ENCODE data around the gene ANKRD40. TPM values are rescaled to one million over a fixed set of nuclear protein-coding genes. Genes with fewer than 3 reads are reported as not detected.
"Not testable (repeated sequence)": the region's sequence is repeated elsewhere in the genome, so short reads cannot be mapped to it uniquely, and the experiment has no call there.

ANKRD40 gene
- polyA plus RNA-seq, 2 donors, result 7.2 to 7.5 TPM

DNA sequence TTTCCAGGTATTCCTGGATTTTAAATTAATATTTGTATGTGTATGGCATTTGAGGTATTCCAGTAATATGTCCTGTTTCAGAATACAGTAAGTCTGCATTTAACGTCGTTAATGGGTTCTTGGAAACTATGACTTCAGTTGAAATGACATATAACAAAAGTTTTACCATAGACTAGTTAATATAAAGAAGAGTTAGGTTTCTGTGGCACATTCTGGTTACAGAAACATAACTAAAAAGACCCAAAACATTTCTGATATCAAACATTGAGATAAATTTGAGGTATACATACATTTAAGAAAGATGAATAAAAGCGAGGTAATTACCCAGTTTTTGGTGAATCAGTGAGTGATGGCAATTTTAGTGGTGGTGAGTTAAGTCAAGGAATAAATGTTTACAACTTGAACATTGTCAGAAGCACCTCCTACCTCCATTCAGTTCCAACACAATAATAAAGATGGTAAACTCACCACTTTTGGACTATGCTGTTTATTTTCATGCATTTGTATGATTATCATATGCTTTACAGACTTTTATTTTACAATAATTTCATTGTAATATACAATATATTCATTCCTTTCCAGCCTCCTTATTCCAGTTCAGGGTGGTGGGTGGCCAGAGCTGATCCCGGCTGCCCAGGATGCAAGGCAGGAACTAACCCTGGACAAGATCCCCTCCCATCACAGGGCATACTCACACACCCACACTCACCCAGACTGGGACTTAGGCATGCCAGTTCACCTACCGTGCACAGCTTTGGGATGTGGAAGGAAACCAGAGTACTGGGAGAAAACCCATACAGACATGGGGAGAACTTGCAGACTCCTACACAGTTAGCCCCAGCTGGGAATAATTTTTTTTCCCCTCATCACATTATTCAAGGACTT, 21.4 kb upstream of the ANKRD40 start:
- Histone ChIP-seq H3K4me1 (ENCODE audit: control insufficient read depth in 2 of 2, insufficient read depth in 2 of 2, low read length in 1 of 2) (peaks cover 2 to 11% of the 10 kb centered on the region in 2 donors), H3K27me3 (ENCODE audit: control insufficient read depth in 1 of 2, insufficient read depth in 2 of 2, low read length in 2 of 2) (no peaks in the 10 kb centered on the region), H3K27ac (ENCODE audit: low read depth in 2 of 2, low read length in 1 of 2) (no peak overlapping the region), H3K36me3 (ENCODE audit: control insufficient read depth in 2 of 2, insufficient read depth in 2 of 2, low read length in 1 of 2) (no peaks in the 10 kb centered on the region), H3K4me3 (ENCODE audit: low read depth in 1 of 2, low read length in 2 of 2) (no peak overlapping the region), H3K9me3 (ENCODE audit: control insufficient read depth in 2 of 2, insufficient read depth in 1 of 2, low read depth in 1 of 2, low read length in 1 of 2) (no peaks in the 10 kb centered on the region)
- 55 to 57% methylated on average over 5 of the region's 5 CpGs for WGBS, 2 donors

DNA sequence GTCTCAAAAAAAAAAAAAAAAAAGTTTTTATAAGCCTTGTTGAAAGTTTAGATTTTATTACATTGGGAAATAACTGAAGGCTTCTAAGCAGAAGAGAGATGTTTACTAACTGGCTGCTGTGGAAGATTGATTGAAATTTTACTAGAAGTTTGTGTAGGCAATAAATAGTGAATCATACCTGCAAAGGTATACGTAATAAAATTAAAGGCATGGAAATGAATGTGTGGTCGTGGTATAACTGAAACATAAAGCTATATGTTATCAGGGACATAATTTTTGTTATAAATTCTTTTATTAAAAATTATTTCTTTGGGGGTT, 20.4 kb upstream of the ANKRD40 start:
- Histone ChIP-seq H3K4me1 (ENCODE audit: control insufficient read depth in 2 of 2, insufficient read depth in 2 of 2, low read length in 1 of 2) (peaks cover 2 to 11% of the 10 kb centered on the region in 2 donors), H3K27ac (ENCODE audit: low read depth in 2 of 2, low read length in 1 of 2) (no peak overlapping the region), H3K4me3 (ENCODE audit: low read depth in 1 of 2, low read length in 2 of 2) (no peak overlapping the region), H3K36me3 (ENCODE audit: control insufficient read depth in 2 of 2, insufficient read depth in 2 of 2, low read length in 1 of 2) (no peaks in the 10 kb centered on the region), H3K9me3 (ENCODE audit: control insufficient read depth in 2 of 2, insufficient read depth in 1 of 2, low read depth in 1 of 2, low read length in 1 of 2) (no peaks in the 10 kb centered on the region), H3K27me3 (ENCODE audit: control insufficient read depth in 1 of 2, insufficient read depth in 2 of 2, low read length in 2 of 2) (no peaks in the 10 kb centered on the region)
- WGBS, 2 donors, result 70% methylated on average over 2 of the region's 2 CpGs

DNA sequence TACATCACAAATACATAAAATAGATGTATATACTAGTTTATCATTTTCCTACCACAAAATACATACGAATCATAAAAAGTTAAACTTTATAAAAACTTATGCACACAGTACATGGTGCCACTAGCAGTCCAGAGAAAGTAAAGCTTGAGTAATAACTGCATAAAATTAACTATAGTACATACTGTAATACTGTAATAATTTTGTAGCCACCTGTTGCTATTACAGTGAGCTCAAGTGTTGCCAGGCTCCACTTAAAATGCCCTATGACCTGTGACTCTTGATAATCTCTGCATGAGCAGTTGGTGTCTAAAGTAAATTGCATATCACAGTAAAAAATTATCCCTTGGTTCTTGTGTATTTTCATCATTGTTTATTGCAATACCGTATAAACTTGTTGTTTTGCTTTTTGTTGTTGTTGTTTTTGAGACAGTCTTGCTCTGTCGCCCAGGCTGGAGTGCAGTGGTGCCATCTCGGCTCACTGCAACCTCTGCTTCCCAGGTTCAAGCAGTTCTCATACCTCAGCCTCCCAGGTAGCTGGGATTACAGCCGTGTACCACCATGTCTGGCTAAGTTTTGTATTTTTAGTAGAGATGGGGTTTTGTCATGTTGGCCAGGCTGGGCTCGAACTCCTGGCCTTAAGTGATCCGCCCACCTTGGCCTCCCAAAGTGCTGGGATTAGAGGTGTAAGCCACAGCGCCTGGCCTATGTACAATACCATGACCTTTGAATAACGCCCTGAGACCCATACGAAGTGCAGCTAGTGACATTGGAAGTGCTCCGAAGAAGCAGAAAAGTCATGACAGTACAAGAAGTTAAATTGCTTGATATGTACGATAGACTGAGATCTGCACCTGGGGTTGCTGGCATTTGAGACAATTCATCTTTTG, 18.3 kb upstream of the ANKRD40 start:
- H3K4me1 ChIP-seq (ENCODE audit: control insufficient read depth in 2 of 2, insufficient read depth in 2 of 2, low read length in 1 of 2), result peaks cover 2 to 9% of the 10 kb centered on the region in 2 donors
- WGBS, 2 donors, result 62 to 74% methylated on average over 12 of the region's 12 CpGs
- H3K27ac ChIP-seq (ENCODE audit: low read depth in 2 of 2, low read length in 1 of 2), result no peak overlapping the region
- H3K27me3 ChIP-seq (ENCODE audit: control insufficient read depth in 1 of 2, insufficient read depth in 2 of 2, low read length in 2 of 2), result no peaks in the 10 kb centered on the region
- H3K36me3 ChIP-seq (ENCODE audit: control insufficient read depth in 2 of 2, insufficient read depth in 2 of 2, low read length in 1 of 2), result no peaks in the 10 kb centered on the region
- H3K4me3 ChIP-seq (ENCODE audit: low read depth in 1 of 2, low read length in 2 of 2), result no peak overlapping the region
- H3K9me3 ChIP-seq (ENCODE audit: control insufficient read depth in 2 of 2, insufficient read depth in 1 of 2, low read depth in 1 of 2, low read length in 1 of 2), result no peaks in the 10 kb centered on the region

GRCh38 chr17:50724622-50725021, 16.9 kb upstream of the ANKRD40 start:
- not testable (repeated sequence) for H3K27me3 ChIP-seq (ENCODE audit: control insufficient read depth in 1 of 2, insufficient read depth in 2 of 2, low read length in 2 of 2); H3K4me3 ChIP-seq (ENCODE audit: low read depth in 1 of 2, low read length in 2 of 2); H3K4me1 ChIP-seq (ENCODE audit: control insufficient read depth in 2 of 2, insufficient read depth in 2 of 2, low read length in 1 of 2); H3K36me3 ChIP-seq (ENCODE audit: control insufficient read depth in 2 of 2, insufficient read depth in 2 of 2, low read length in 1 of 2); H3K27ac ChIP-seq (ENCODE audit: low read depth in 2 of 2, low read length in 1 of 2); H3K9me3 ChIP-seq (ENCODE audit: control insufficient read depth in 2 of 2, insufficient read depth in 1 of 2, low read depth in 1 of 2, low read length in 1 of 2)
- 91 to 92% methylated on average over 6 of the region's 6 CpGs for WGBS, 2 donors

- H3K4me1 ChIP-seq (ENCODE audit: control insufficient read depth in 2 of 2, insufficient read depth in 2 of 2, low read length in 1 of 2), result peaks cover 0 to 6% of the 10 kb centered on the region in 2 donors
These were observed 15.0 kb upstream of the ANKRD40 start for GRCh38 chr17:50722746-50723145.

GRCh38 chr17:50721194-50722010, 13.7 kb upstream of the ANKRD40 start:
- Histone ChIP-seq H3K36me3 (ENCODE audit: control insufficient read depth in 2 of 2, insufficient read depth in 2 of 2, low read length in 1 of 2) (no peaks in the 10 kb centered on the region), H3K27ac (ENCODE audit: low read depth in 2 of 2, low read length in 1 of 2) (no peak overlapping the region), H3K4me3 (ENCODE audit: low read depth in 1 of 2, low read length in 2 of 2) (peak overlapping the region in 1 of 2 donors; percentile 90), H3K9me3 (ENCODE audit: control insufficient read depth in 2 of 2, insufficient read depth in 1 of 2, low read depth in 1 of 2, low read length in 1 of 2) (no peaks in the 10 kb centered on the region), H3K27me3 (ENCODE audit: control insufficient read depth in 1 of 2, insufficient read depth in 2 of 2, low read length in 2 of 2) (no peaks in the 10 kb centered on the region), H3K4me1 (ENCODE audit: control insufficient read depth in 2 of 2, insufficient read depth in 2 of 2, low read length in 1 of 2) (peaks cover 0 to 6% of the 10 kb centered on the region in 2 donors)
- 3 to 5% methylated on average over 7 of the region's 7 CpGs for WGBS, 2 donors

More at GRCh38 chr17:50722746-50723145, 15.0 kb upstream of the ANKRD40 start:
- Histone ChIP-seq H3K27me3 (ENCODE audit: control insufficient read depth in 1 of 2, insufficient read depth in 2 of 2, low read length in 2 of 2) (no peaks in the 10 kb centered on the region), H3K36me3 (ENCODE audit: control insufficient read depth in 2 of 2, insufficient read depth in 2 of 2, low read length in 1 of 2) (no peaks in the 10 kb centered on the region), H3K9me3 (ENCODE audit: control insufficient read depth in 2 of 2, insufficient read depth in 1 of 2, low read depth in 1 of 2, low read length in 1 of 2) (no peaks in the 10 kb centered on the region), H3K4me3 (ENCODE audit: low read depth in 1 of 2, low read length in 2 of 2) (no peak overlapping the region), H3K27ac (ENCODE audit: low read depth in 2 of 2, low read length in 1 of 2) (no peak overlapping the region)
- 25 to 32% methylated on average over 3 of the region's 3 CpGs for WGBS, 2 donors

GRCh38 chr17:50719924-50720794, 12.4 kb upstream of the ANKRD40 start:
- peak overlapping the region; percentile 90 to 99 for H3K4me3 ChIP-seq (ENCODE audit: low read depth in 1 of 2, low read length in 2 of 2)
- peaks cover 0 to 4% of the 10 kb centered on the region in 2 donors for H3K4me1 ChIP-seq (ENCODE audit: control insufficient read depth in 2 of 2, insufficient read depth in 2 of 2, low read length in 1 of 2)
- peak overlapping the region; percentile 97 to 99 for H3K27ac ChIP-seq (ENCODE audit: low read depth in 2 of 2, low read length in 1 of 2)
- H3K27me3 ChIP-seq (ENCODE audit: control insufficient read depth in 1 of 2, insufficient read depth in 2 of 2, low read length in 2 of 2), result no peaks in the 10 kb centered on the region
- H3K36me3 ChIP-seq (ENCODE audit: control insufficient read depth in 2 of 2, insufficient read depth in 2 of 2, low read length in 1 of 2), result no peaks in the 10 kb centered on the region
- 0% methylated on average over 25 of the region's 25 CpGs for WGBS, 2 donors
- H3K9me3 ChIP-seq (ENCODE audit: control insufficient read depth in 2 of 2, insufficient read depth in 1 of 2, low read depth in 1 of 2, low read length in 1 of 2), result no peaks in the 10 kb centered on the region

- H3K27me3 ChIP-seq (ENCODE audit: control insufficient read depth in 1 of 2, insufficient read depth in 2 of 2, low read length in 2 of 2), result no peaks in the 10 kb centered on the region
- no peaks in the 10 kb centered on the region for H3K9me3 ChIP-seq (ENCODE audit: control insufficient read depth in 2 of 2, insufficient read depth in 1 of 2, low read depth in 1 of 2, low read length in 1 of 2)
- H3K4me3 ChIP-seq (ENCODE audit: low read depth in 1 of 2, low read length in 2 of 2), result peak within 1 kb of the TSS; percentile 90 to 99
- H3K4me1 ChIP-seq (ENCODE audit: control insufficient read depth in 2 of 2, insufficient read depth in 2 of 2, low read length in 1 of 2), result peaks cover 0 to 4% of the 10 kb centered on the region in 2 donors
- 1% methylated on average over 74 to 76 of the region's 76 CpGs for WGBS, 2 donors
- H3K36me3 ChIP-seq (ENCODE audit: control insufficient read depth in 2 of 2, insufficient read depth in 2 of 2, low read length in 1 of 2), result no peaks in the 10 kb centered on the region
- H3K27ac ChIP-seq (ENCODE audit: low read depth in 2 of 2, low read length in 1 of 2), result peak within 1 kb of the TSS; percentile 97 to 99
These were observed 11.6 kb upstream of the ANKRD40 start, which contains the start of gene LUC7L3 for GRCh38 chr17:50719144-50719923. TSS of gene LUC7L3 (plus strand) at chr17:50719603. CDS start at chr17:50719733, 130 bp downstream.

All from esophagus (tissue), 2 donors.